ENCODE measurements around the gene NDP. TPM values are rescaled to one million over a fixed set of nuclear protein-coding genes. Genes with fewer than 3 reads are reported as not detected.

The NDP gene, protein sequence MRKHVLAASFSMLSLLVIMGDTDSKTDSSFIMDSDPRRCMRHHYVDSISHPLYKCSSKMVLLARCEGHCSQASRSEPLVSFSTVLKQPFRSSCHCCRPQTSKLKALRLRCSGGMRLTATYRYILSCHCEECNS
- polyA plus RNA-seq, result not detected

DNA sequence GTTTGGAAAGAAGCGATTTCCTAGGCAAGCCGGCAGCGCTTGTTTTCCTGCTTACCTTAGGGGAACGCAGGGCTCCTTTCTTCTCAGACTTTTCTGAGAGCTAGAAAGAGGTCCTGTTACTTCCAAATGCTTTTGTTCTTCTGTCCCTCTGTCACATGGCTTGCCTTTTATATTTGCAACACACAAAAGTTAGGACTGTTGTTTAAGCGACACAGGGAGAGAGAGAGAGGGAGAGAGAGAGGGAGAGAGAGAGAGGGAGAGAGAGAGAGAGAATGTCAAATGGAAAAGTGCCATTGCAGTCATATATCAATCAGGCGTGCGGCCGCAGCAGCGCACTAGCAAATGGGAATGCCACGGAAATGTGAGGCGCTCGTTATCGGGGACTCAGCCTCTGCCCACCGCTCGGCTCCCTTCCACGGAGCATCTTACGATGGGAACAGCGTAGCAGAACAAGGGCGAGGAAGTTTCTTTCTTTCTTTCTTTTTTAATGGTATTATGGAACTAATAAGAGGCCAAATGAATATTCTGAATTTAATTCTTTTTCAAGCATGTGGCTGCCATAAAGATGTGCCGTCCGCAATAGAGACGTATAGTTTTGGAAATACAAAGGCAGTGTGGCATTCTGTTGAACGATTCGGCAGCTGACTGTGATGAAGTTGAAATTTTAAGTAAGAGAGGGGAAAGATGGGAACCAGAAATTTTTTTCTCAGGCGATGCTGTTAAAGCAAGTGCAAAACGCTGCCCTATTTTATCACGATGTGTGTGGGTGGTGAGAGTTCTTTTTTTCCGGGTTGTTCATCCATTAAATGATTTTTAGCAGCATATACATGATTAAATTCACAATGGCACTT lies at the start of gene NDP:
NDP (minus strand) TSS at position 142 of the 851 bp plus-strand sequence. CDS start 14,745 bp downstream, outside the sequence.
- peaks cover 4 to 28% (median 14%) of the 10 kb centered on the region in 3 donors for H3K27me3 Mint-ChIP-seq (ENCODE audit: low read depth in 3 of 3)
- H3K27ac Mint-ChIP-seq, result no peak within 1 kb of the TSS
- DNase-seq, result no peak
- H3K36me3 Mint-ChIP-seq, result no peaks in the 10 kb centered on the region
- H3K9me3 Mint-ChIP-seq, result no peaks in the 10 kb centered on the region
- peaks cover 8 to 14% of the 10 kb centered on the region in 2 donors for H3K4me1 Mint-ChIP-seq
- peak within 1 kb of the TSS; percentile 31 to 83 (median 58) for H3K4me3 Mint-ChIP-seq

DNA sequence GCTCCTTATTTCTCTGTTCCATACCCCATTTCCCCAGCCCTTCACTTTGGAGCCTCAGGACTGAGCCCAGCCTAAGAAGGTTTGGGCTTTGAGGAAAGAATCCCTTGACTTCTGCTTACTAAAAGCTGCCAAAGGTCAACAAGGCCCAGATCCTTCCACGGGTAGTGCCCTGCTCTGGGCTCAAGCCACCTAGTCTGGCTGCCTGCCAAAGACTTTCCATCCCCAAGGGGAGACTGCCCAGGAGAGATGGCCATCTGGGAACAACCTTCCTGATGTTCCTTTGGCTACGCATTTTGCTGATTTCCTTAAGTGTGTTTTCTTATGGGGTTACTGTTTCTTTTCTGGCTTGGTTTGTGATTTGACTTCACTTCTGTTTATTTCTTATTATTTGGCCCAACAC lies 49.8 kb upstream of the NDP start:
- Mint-ChIP-seq H3K4me1 (peaks cover 38 to 45% of the 10 kb centered on the region in 2 donors), H3K9me3 (no peaks in the 10 kb centered on the region), H3K36me3 (no peaks in the 10 kb centered on the region), H3K4me3 (no peak overlapping the region), H3K27ac (no peak overlapping the region), H3K27me3 (ENCODE audit: low read depth in 3 of 3) (peaks cover 0 to 6% (median 3%) of the 10 kb centered on the region in 3 donors)
- DNase-seq, result no peak

DNA sequence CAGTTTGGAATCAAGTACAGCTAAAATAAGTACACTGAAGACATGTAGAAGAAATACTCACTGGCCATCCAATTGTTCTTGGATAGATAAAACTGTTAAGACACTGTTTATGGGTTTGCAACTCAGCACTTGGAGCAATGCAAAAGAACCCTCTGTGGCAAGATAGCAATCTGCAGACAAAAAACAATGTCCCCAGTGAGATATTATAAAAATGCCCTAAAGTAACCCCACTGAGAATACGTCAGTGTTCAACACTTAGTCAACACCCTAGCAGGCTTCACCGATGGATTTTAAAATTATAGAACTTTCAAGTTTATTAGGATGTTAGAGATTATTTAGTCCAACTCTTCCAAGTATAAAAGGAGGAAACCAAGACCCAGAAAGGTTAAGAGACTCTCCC lies 47.5 kb upstream of the NDP start:
- DNase-seq, result peak; percentile 18 to 48 (median 21)
- H3K27me3 Mint-ChIP-seq (ENCODE audit: low read depth in 3 of 3), result peaks cover 0 to 4% (median 2%) of the 10 kb centered on the region in 3 donors
- H3K4me1 Mint-ChIP-seq, result peaks cover 32 to 37% of the 10 kb centered on the region in 2 donors
- H3K4me3 Mint-ChIP-seq, result peak overlapping the region in 1 of 5 donors; percentile 5
- H3K9me3 Mint-ChIP-seq, result no peaks in the 10 kb centered on the region
- peak overlapping the region in 3 of 6 donors; percentile 41 to 76 (median 43) for H3K27ac Mint-ChIP-seq
- H3K36me3 Mint-ChIP-seq, result no peaks in the 10 kb centered on the region

DNA sequence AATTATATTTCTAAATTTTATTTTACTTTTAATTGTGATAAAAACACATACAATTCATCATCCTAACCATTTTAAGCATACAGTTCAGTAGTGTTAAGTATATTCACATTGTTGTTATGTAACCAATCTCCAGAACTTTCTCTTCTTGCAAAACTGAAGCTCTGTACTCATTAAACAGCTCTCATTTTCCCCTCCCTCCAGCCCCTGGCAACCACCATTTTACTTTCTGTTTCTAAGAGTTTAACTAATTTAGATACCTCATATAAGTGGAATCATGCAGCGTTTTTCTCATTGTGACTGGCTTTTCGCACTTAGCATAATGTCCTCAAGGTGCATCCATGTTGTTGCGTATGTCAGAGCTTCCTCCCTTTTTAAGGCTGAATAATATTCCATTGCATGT lies 46.7 kb upstream of the NDP start:
- Mint-ChIP-seq H3K4me3 (peak overlapping the region in 1 of 5 donors; percentile 5), H3K9me3 (no peaks in the 10 kb centered on the region), H3K27me3 (ENCODE audit: low read depth in 3 of 3) (peaks cover 0 to 4% (median 2%) of the 10 kb centered on the region in 3 donors)

DNA sequence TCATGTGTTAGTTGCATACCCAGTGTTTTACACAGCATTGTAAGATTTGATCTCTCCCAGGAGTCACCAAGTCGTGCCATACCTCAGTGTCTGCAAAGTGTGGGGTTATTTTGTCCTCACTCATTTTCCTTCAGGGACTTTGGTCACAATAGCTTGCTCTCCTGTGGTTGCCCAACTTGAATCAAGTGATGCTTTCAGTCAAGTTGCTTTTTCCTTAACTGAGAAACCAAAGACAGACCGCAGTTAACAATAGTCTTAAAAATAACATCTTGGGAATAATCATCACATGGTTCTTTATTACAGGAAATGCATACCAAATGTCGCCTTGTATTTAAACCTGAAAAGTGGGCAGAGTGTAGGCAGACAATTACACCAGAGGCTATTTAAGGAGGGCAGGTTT lies 44.5 kb upstream of the NDP start:
- Mint-ChIP-seq H3K36me3 (no peaks in the 10 kb centered on the region), H3K4me1 (peaks cover 36 to 44% of the 10 kb centered on the region in 2 donors), H3K27me3 (ENCODE audit: low read depth in 3 of 3) (peaks cover 0 to 4% (median 4%) of the 10 kb centered on the region in 3 donors), H3K4me3 (no peak overlapping the region), H3K9me3 (no peaks in the 10 kb centered on the region), H3K27ac (no peak overlapping the region)
- no peak for DNase-seq

More for the DNA sequence above, 46.7 kb upstream of the NDP start:
- Mint-ChIP-seq H3K36me3 (no peaks in the 10 kb centered on the region), H3K27ac (no peak overlapping the region), H3K4me1 (peaks cover 27 to 33% of the 10 kb centered on the region in 2 donors)
- DNase-seq, result no peak

DNA sequence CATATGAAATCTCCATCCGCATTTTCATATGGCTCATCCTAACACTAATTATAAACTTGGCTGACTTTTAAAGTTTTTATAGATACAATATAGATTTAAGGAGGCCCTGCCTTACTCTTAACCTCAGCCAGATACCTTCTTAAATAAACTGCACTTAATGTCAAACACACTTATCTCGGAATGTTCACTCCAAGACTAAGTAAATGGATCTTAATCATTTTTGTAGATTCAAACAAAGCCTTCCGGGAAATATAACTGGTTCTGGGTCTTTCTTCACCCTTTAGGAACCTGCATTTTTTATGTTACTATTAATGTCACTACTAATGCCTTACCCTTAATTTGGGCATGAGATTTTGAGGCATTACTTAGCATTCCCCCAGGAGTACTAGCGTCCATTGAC lies 43.7 kb upstream of the NDP start:
- H3K27ac Mint-ChIP-seq, result no peak overlapping the region
- H3K4me1 Mint-ChIP-seq, result peaks cover 43 to 52% of the 10 kb centered on the region in 2 donors
- H3K27me3 Mint-ChIP-seq (ENCODE audit: low read depth in 3 of 3), result peaks cover 0 to 4% (median 4%) of the 10 kb centered on the region in 3 donors
- no peaks in the 10 kb centered on the region for H3K36me3 Mint-ChIP-seq
- no peak overlapping the region for H3K4me3 Mint-ChIP-seq
- no peak for DNase-seq
- no peaks in the 10 kb centered on the region for H3K9me3 Mint-ChIP-seq

DNA sequence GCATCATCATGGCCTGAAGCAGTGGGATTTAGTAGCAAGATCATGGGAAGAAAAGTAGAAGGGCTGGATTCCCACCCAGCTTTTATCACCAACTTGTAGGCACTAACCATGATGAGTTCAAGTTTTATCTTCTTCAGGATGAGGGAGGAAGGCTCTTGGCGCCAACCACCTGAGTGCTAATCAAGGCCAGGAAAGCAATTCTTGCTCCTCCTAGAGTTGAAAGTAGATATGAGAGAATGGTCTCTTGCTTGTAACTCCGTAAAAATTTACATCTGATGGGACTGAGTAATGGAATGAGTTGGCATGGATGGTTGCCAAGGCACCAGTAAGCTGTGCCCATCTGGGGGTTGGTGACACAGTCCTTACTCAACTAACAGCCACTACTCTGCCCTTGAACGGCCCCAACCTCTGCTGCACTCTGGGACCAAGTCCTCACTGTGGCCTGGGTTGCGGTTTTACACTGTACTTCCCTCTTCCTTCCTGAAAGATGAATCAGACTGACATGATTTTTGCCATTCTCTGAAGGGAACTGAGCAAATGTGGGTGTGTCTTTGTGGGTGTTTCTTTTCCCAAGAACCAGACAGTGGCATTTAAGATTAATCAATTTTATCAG lies 39.4 kb upstream of the NDP start:
- peaks cover 0 to 5% (median 2%) of the 10 kb centered on the region in 3 donors for H3K27me3 Mint-ChIP-seq (ENCODE audit: low read depth in 3 of 3)
- peak overlapping the region; percentile 18 to 73 (median 69) for H3K4me3 Mint-ChIP-seq
- peaks cover 30 to 42% of the 10 kb centered on the region in 2 donors for H3K4me1 Mint-ChIP-seq
- no peaks in the 10 kb centered on the region for H3K36me3 Mint-ChIP-seq
- DNase-seq, result peak; percentile 61 to 68 (median 67)
- peak overlapping the region in 4 of 6 donors; percentile 9 to 65 (median 31) for H3K27ac Mint-ChIP-seq
- no peaks in the 10 kb centered on the region for H3K9me3 Mint-ChIP-seq

DNA sequence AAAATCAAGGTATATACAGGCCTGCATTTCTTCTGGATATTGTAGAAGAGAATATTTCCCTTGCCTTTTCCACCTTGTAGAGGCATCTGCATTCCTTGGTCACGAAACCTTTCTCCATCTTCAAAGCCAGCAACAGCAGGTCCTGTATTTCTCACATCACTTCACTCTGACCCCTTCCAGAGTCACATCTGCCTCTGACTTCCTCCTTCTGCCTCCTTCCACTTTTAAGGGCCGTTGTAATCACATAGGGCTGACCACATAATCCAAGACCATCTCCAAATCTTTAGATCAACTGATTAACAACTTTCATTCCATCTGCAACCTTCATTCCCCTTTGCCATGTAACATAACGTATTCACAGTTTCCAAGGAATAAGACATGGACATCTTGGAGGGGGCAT lies 38.3 kb upstream of the NDP start:
- H3K4me1 Mint-ChIP-seq, result peaks cover 30 to 42% of the 10 kb centered on the region in 2 donors
- H3K4me3 Mint-ChIP-seq, result peak overlapping the region in 1 of 5 donors; percentile 20
- peak overlapping the region in 1 of 6 donors; percentile 26 for H3K27ac Mint-ChIP-seq
- DNase-seq, result no peak
- no peaks in the 10 kb centered on the region for H3K9me3 Mint-ChIP-seq
- H3K36me3 Mint-ChIP-seq, result no peaks in the 10 kb centered on the region
- peaks cover 0 to 5% (median 2%) of the 10 kb centered on the region in 3 donors for H3K27me3 Mint-ChIP-seq (ENCODE audit: low read depth in 3 of 3)

DNA sequence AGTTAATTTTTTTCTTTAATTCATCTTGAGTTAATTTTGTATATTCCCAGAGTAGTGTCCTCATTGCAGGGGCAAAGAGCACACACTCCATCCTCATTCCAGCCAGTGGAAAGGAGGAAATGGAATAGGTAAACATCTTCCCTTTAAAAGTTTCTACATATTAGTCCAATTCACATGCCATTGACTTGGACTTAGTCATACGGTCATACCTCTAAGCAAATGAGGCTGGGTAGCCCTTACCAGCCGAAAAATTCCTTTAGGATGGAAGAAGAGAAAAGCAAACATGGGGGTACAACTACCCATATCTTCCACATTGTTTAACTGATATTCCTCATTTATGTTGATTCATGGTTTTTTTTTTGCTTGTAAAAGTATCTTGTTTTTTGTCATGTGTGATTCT lies 37.4 kb upstream of the NDP start:
- Mint-ChIP-seq H3K9me3 (no peaks in the 10 kb centered on the region), H3K36me3 (no peaks in the 10 kb centered on the region), H3K4me1 (peaks cover 30 to 42% of the 10 kb centered on the region in 2 donors), H3K27ac (no peak overlapping the region), H3K27me3 (ENCODE audit: low read depth in 3 of 3) (peaks cover 0 to 5% (median 2%) of the 10 kb centered on the region in 3 donors), H3K4me3 (no peak overlapping the region)
- no peak for DNase-seq

DNA sequence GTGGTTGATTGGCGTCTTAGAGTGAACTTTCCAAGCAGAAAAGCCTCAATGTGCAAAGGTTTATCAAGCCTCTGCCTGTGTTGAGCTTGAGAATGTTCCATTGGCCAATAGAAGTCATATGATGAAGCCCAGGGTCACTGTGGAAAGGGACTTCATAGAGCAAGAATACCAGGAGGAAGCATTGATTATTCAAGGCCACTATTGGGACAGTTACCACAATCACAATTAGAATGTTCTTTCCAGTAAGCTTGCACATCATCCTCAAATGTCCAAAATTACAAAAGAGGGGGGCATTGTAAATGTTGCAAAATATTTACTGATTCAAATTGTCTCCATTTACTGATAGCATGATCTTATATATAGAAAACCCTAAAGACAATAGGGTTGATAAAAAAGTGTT lies 32.9 kb upstream of the NDP start:
- H3K36me3 Mint-ChIP-seq, result no peaks in the 10 kb centered on the region
- no peak overlapping the region for H3K4me3 Mint-ChIP-seq
- no peak overlapping the region for H3K27ac Mint-ChIP-seq
- no peak for DNase-seq
- no peaks in the 10 kb centered on the region for H3K9me3 Mint-ChIP-seq
- H3K4me1 Mint-ChIP-seq, result no peaks in the 10 kb centered on the region
- H3K27me3 Mint-ChIP-seq (ENCODE audit: low read depth in 3 of 3), result peaks cover 0 to 6% (median 3%) of the 10 kb centered on the region in 3 donors

DNA sequence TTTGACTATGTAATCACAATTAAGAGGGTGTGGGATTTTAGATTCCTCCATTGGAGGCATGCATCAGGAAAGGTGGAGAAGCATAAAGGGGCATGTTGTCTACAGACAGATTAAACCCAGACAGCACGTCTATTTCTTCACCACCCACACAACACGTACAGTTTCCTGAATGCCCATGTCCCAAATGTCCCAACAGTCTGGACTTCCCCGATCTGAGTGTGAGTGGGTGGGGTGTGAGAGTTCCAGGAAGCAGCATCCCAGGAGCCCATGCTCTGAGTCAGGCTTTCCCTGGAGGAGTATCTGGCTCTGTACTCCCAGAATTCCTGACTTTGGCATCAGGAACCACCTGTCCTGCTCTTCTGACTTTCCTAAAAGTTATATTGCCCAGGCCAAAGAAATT lies 30.8 kb upstream of the NDP start:
- H3K4me1 Mint-ChIP-seq, result no peaks in the 10 kb centered on the region
- no peak for DNase-seq
- no peak overlapping the region for H3K4me3 Mint-ChIP-seq
- no peaks in the 10 kb centered on the region for H3K9me3 Mint-ChIP-seq
- H3K27ac Mint-ChIP-seq, result no peak overlapping the region
- H3K36me3 Mint-ChIP-seq, result no peaks in the 10 kb centered on the region
- H3K27me3 Mint-ChIP-seq (ENCODE audit: low read depth in 3 of 3), result peaks cover 0 to 8% (median 4%) of the 10 kb centered on the region in 3 donors

DNA sequence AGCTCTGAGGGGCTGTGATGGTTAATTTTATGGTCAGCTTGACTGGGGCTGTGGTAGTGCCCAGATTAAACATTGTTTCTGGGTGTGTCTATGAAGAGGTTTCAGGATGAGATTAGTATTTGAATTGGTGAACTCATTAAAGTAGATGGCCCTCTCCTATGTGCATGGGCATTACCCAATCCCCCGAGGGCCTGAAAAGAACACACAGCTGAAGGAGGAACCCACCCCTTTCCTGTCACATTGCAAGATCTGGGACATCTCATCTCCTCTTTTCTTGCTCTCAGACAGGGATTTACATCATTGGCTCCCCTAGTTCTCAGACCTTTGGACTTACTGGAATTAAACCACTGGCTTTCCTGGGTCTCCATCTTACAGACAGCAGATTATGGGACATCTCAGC lies 29.4 kb upstream of the NDP start:
- peaks cover 0 to 8% (median 4%) of the 10 kb centered on the region in 3 donors for H3K27me3 Mint-ChIP-seq (ENCODE audit: low read depth in 3 of 3)
- H3K4me1 Mint-ChIP-seq, result no peaks in the 10 kb centered on the region
- H3K27ac Mint-ChIP-seq, result no peak overlapping the region
- no peak overlapping the region for H3K4me3 Mint-ChIP-seq
- DNase-seq, result no peak
- no peaks in the 10 kb centered on the region for H3K9me3 Mint-ChIP-seq
- no peaks in the 10 kb centered on the region for H3K36me3 Mint-ChIP-seq

DNA sequence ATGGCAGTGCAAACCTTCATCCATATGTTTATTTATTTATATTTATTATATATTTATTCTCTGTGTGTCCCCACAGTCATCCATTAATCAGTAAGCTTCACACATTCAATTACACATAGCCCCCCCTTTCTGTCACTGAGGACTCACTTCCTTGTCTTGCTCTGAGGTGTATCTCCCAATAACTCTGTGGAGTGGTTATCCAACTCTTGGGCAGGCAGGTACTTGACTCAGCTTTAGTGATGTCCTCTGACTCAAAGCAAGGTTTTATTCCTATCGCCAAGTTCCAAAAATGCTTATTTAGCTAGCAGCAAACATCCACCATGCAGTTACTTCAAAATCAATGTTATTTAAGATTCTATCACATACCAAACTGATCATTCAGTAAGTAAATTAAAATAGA lies 25.2 kb upstream of the NDP start:
- H3K27me3 Mint-ChIP-seq (ENCODE audit: low read depth in 3 of 3), result peaks cover 2 to 4% (median 2%) of the 10 kb centered on the region in 3 donors
- DNase-seq, result no peak
- H3K4me1 Mint-ChIP-seq, result no peaks in the 10 kb centered on the region
- H3K36me3 Mint-ChIP-seq, result peaks cover 0 to 4% (median 0%) of the 10 kb centered on the region in 3 donors
- no peak overlapping the region for H3K27ac Mint-ChIP-seq
- no peak overlapping the region for H3K4me3 Mint-ChIP-seq
- no peaks in the 10 kb centered on the region for H3K9me3 Mint-ChIP-seq

DNA sequence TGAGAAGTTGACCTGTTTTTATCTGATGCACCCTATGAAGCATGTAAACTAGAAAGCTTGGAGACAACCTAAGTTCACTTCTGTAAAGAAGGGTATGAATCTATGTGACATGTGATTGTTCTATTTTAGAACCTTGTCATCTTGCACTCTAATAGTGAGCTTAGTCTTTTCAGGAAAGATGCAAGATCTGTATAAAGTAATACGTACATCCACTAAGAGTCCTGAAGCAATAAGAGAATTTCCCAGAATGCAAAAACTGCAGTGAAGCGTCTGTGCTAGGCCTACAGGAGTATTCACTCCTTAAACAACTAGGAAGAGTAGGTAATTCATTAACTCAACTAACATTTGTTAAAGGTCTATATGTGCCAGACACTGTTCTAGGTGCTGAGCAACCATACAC lies 23.3 kb upstream of the NDP start:
- Mint-ChIP-seq H3K4me3 (no peak overlapping the region), H3K4me1 (no peaks in the 10 kb centered on the region), H3K9me3 (no peaks in the 10 kb centered on the region), H3K27ac (no peak overlapping the region), H3K27me3 (ENCODE audit: low read depth in 3 of 3) (peaks cover 2 to 4% (median 2%) of the 10 kb centered on the region in 3 donors), H3K36me3 (peaks cover 0 to 4% (median 0%) of the 10 kb centered on the region in 3 donors)
- no peak for DNase-seq

Measured in immature natural killer cell (primary cell).